Esophagus squamous epithelium (tissue), 5 donors: ENCODE results near the gene RINL. TPM values are rescaled to one million over a fixed set of nuclear protein-coding genes. Genes with fewer than 3 reads are reported as not detected.
A peak's percentile ranks its signal among the peaks of the same experiment; 100 is the strongest.

Experiments
- DNase-seq: peaks from one replicate; lab custom pipeline; 2025; lab: John Stamatoyannopoulos, UW
- H3K27ac ChIP-seq, 4 donors: fragments of 200-600 bp; sonication (generic); one replicate each; pipeline ENCODE4 v1.5.1; 2016 to 2019; ENCODE audit warnings: mild to moderate bottlenecking in 1 of 4
- H3K27me3 ChIP-seq, 4 donors: fragments of 200-600 bp; sonication (generic); 1 replicate in 3 of 4; 2 replicates in 1 of 4; pipeline versions ENCODE4 v1.5.1 to v1.6.0; 2017 to 2021; ENCODE audit warnings: antibody characterized with exemption in 1 of 4
- H3K36me3 ChIP-seq, 3 donors: fragments of 200-600 bp; sonication (generic); one replicate each; pipeline ENCODE4 v1.5.1; 2016 to 2019
- H3K4me1 ChIP-seq, 3 donors: fragments of 200-600 bp; sonication (generic); one replicate each; pipeline ENCODE4 v1.5.1; 2017 to 2019
- H3K4me3 ChIP-seq, 4 donors: fragments of 200-600 bp; sonication (generic); 1 replicate in 3 of 4; 2 replicates in 1 of 4; pipeline ENCODE4 v1.5.1; 2016 to 2019; ENCODE audit warnings: mild to moderate bottlenecking in 2 of 4, moderate library complexity in 1 of 4
- H3K9me3 ChIP-seq, 3 donors: fragments of 200-600 bp; sonication (generic); one replicate each; pipeline ENCODE4 v1.5.1; 2016 to 2019
- CTCF ChIP-seq, 6 experiments: fragments of 450-650 bp in 4 of 6; fragments of 200-600 bp in 2 of 6; sonication (generic) in 2 of 6; IDR thresholded peaks; one replicate each; pipeline ENCODE4 v1.5.1; 2016 to 2019; ENCODE audit warnings: antibody characterized with exemption in 6 of 6, mild to moderate bottlenecking in 4 of 6, moderate library complexity in 4 of 6
- POLR2A ChIP-seq, 4 donors: fragments of 450-650 bp; IDR thresholded peaks; one replicate each; pipeline ENCODE4 v1.6.1; 2017; ENCODE audit warnings: antibody characterized with exemption in 4 of 4, mild to moderate bottlenecking in 4 of 4, moderate library complexity in 3 of 4
- WGBS, 2 donors: methylation state at CpG; one replicate each; pipeline ENCODE4 v1.1.5; 2018; 5-methylcytosine and 5-hydroxymethylcytosine counted together
- intact Hi-C: fragments of 100-400 bp; cut with DNase I; formaldehyde crosslinking; loops from one replicate; pipeline ENCODE4 v1.15.0; 2022
- total RNA-seq, 4 donors: library from RNA; depleted of rRNA; stranded (reverse); fragments of >200 nt; gene quantifications; one replicate each; pipeline ENCODE4 v1.1.0, GENCODE V29; 2016
- donor health status: DM: yes; HTN: yes; CAD: no.

RINL gene
- total RNA-seq, 4 donors from 2014 or later = 4.8 to 14.9 (median 5.7) TPM

GRCh38 chr19:38843175-38843758 lies 34.8 kb downstream of the RINL start:
- H3K27ac ChIP-seq = peak overlapping the region; percentile 3 to 94 (median 60)
- H3K4me1 ChIP-seq = peaks cover 30 to 98% (median 55%) of the 10 kb centered on the region in 3 donors

GRCh38 chr19:38842439-38843174 lies 35.5 kb downstream of the RINL start:
- no peak for DNase-seq
- no peak for TF ChIP-seq CTCF (IDR thresholded peaks at IDR 0.05)
- TF ChIP-seq POLR2A (IDR thresholded peaks at IDR 0.05) = peak in 1 of 4 donors; percentile 40
- 82 to 83% methylated on average over 5 to 12 of the region's 17 CpGs for WGBS, 2 donors
- Histone ChIP-seq H3K36me3 (peaks cover 90 to 100% (median 99%) of the 10 kb centered on the region in 3 donors), H3K9me3 (no peaks in the 10 kb centered on the region), H3K4me1 (peaks cover 25 to 98% (median 55%) of the 10 kb centered on the region in 3 donors), H3K27ac (peak overlapping the region; percentile 3 to 94 (median 60)), H3K4me3 (no peak overlapping the region), H3K27me3 (no peaks in the 10 kb centered on the region)
- intact Hi-C loops = no loop called here

More at GRCh38 chr19:38843175-38843758, 34.8 kb downstream of the RINL start:
- 91 to 97% methylated on average over 7 to 9 of the region's 9 CpGs for WGBS, 2 donors
- no peak for TF ChIP-seq POLR2A (IDR thresholded peaks at IDR 0.05)
- TF ChIP-seq CTCF (IDR thresholded peaks at IDR 0.05) = no peak
- Histone ChIP-seq H3K4me3 (no peak overlapping the region), H3K36me3 (peaks cover 83 to 97% (median 94%) of the 10 kb centered on the region in 3 donors), H3K9me3 (no peaks in the 10 kb centered on the region), H3K27me3 (no peaks in the 10 kb centered on the region)
- DNase-seq = no peak
- intact Hi-C loops = no loop called here

GRCh38 chr19:38841787-38842438 lies 36.2 kb downstream of the RINL start:
- H3K4me3 ChIP-seq = peak overlapping the region in 2 of 4 donors; percentile 6 to 13
- TF ChIP-seq CTCF (IDR thresholded peaks at IDR 0.05) (no peak), POLR2A (IDR thresholded peaks at IDR 0.05) (no peak)
- 81 to 89% methylated on average over 18 to 19 of the region's 19 CpGs for WGBS, 2 donors
- H3K36me3 ChIP-seq = peaks cover 92 to 100% (median 98%) of the 10 kb centered on the region in 3 donors
- peak overlapping the region in 3 of 4 donors; percentile 77 to 94 (median 90) for H3K27ac ChIP-seq
- intact Hi-C loops = no loop called here
- no peak for DNase-seq
- no peaks in the 10 kb centered on the region for H3K9me3 ChIP-seq
- H3K4me1 ChIP-seq = peaks cover 25 to 98% (median 55%) of the 10 kb centered on the region in 3 donors
- H3K27me3 ChIP-seq = no peaks in the 10 kb centered on the region

GRCh38 chr19:38841180-38841766 lies 36.8 kb downstream of the RINL start:
- Histone ChIP-seq H3K36me3 (peaks cover 90 to 100% (median 92%) of the 10 kb centered on the region in 3 donors), H3K4me3 (peak overlapping the region in 2 of 4 donors; percentile 6 to 13), H3K4me1 (peaks cover 26 to 98% (median 58%) of the 10 kb centered on the region in 3 donors), H3K9me3 (no peaks in the 10 kb centered on the region), H3K27me3 (no peaks in the 10 kb centered on the region), H3K27ac (peak overlapping the region in 3 of 4 donors; percentile 77 to 94 (median 90))
- no peak for DNase-seq
- WGBS, 2 donors = 88 to 90% methylated on average over 12 of the region's 12 CpGs
- TF ChIP-seq POLR2A (IDR thresholded peaks at IDR 0.05) (no peak), CTCF (IDR thresholded peaks at IDR 0.05) (no peak)
- intact Hi-C loops = no loop called here
